NOMO-1 treated with DMSO at 0.1 percent for 48 hours (cell line): ENCODE data around the gene TSEN2.
A peak's percentile ranks its signal among the peaks of the same experiment; 100 is the strongest.

Source experiments
- DNase-seq: peaks from one replicate; lab custom pipeline; 2025; ENCODE audit not compliant: unreplicated experiment; lab: John Stamatoyannopoulos, UW

The TSEN2 gene

DNA sequence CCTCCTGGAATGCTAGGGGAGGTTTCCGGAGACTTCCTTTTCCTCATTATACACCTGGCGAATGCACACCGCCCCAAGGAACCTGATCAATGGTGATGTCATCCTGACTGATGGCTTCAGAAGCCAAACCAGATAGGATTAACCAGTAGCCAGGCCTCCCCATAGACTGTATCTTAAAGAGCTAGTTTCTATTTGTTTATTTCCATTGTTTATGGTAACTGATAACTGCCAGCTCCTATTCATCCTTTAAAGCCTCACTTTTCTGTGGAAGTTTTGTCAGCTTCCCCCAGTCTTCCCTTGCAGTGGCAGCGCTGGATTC is 61.2 kb downstream of the TSEN2 start, which contains the start of gene MKRN2OS:
Gene MKRN2OS, minus strand, starts transcription at position 27 of the 319 bp plus-strand sequence. CDS start 35 bp downstream, outside the sequence.
- no peak for DNase-seq

DNA sequence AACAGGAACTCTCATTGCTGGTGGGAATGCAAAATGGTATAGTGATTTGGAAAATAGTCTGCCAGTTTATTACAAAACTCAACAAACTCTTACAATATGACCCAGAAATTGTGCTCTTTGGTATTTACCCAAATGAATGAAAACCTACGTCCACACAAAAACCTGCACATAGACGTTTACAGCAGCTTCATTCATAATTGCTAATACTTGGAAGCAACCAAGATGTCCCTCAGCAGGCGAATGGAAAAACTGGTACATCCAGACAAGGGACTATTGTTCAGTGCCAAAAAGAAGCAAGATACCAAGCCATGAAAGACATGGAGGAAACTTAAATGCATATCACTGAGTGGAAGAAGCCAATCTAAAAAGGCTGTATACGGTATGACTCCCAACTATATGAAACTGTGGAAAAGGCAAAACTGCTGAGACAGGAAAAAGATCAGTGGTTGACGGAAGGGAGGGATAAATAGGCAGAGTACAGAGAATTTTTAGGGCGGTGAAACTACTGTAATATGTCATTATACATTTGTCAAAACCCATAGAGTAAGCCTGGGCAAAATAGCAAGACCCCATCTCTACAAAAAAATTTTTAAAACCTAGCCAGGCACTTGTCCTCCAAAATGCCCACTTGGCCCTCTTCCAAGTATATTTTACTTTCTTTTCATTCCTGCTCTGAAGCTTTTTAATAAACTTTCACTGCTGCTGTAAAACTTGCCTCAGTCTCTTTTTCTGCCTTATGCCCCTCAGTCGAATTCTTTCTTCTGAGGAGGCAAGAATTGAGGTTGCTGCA is 65.9 kb downstream of the TSEN2 start:
- no peak for DNase-seq

DNA sequence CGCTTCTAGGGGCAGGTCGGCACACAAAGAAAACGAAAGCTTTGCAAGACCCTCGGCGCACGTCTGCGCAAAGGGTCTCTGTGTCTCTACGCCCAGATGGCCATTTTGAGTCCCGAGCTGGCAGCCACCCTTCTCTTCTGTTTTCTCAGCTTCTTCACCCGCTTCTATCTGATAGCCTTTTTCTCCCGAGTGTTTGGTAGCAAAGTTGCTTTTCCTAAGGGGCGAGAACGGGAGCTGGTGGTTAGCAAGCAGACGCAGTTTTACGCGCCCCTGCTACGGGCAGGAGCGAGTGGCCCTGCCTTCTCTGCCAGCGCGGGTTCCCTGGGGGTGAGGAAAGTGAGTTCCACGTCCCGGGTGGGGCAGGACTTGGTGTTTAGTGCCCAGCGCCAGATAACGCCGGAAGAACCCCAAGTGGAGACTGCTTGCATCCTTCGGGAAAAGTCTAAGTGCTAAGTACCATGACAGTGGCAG is 69.7 kb downstream of the TSEN2 start:
- no peak for DNase-seq

DNA sequence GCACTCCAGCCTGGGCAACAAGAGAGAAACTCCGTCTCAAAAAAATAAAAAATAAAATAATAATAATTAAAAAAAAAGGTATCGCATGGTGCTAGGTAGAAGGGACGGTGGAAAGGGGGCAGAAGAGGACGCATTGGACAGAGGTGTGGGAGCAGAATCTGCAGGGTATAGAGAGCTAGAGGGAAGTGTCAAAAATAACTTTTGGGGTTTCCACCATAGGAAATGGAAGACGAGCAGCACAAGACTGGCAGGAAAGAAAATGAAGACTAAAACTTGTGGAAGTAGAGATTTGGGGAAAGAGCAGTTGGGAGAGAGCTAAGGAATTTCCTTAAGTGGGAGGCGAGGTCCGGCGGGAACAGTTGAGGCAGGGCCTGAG is 72.0 kb downstream of the TSEN2 start:
- peak; percentile 46 for DNase-seq

DNA sequence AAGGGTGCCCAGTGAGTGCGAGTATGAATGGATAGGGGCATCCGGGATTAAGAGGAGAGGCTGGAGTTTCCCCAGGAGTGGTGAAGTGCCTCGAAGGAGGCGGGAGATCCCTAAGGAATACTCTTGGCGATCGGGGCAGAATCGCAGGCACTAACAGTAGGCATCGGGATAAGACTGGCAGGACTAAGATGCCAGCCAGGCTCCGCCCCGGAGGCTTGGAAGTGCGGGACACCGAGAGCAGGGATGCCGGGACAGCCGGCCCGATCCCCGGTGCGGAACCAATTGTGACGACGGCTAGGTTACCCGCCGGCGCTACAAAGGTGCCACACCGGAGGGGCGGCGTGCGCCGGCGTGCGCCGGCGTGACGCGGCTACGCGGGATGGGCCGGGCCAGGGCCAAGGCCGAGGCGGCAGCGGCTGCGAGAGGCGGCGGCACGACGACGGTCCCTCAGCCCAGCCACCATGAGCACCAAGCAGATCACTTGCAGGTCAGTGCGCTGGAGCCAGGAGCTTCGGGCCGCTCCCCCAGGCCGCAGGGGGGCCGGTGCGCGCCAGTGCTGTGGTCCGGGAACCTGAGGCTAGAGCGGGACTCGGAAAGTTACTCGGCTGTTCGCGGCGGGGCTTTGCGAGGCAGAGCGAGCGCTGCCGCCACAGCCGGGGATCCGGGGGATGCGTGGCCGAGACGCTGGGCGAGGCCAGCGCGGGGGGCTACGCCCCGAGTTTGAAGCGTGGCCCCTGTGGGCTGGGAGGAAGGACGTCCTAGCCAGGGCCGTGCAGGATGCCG is 72.6 kb downstream of the TSEN2 start, which contains the start of gene MKRN2:
Gene MKRN2, plus strand, starts transcription at position 398 of the 783 bp plus-strand sequence. Its CDS starts 64 bp downstream, at position 462.
- peak; percentile 76 for DNase-seq

DNA sequence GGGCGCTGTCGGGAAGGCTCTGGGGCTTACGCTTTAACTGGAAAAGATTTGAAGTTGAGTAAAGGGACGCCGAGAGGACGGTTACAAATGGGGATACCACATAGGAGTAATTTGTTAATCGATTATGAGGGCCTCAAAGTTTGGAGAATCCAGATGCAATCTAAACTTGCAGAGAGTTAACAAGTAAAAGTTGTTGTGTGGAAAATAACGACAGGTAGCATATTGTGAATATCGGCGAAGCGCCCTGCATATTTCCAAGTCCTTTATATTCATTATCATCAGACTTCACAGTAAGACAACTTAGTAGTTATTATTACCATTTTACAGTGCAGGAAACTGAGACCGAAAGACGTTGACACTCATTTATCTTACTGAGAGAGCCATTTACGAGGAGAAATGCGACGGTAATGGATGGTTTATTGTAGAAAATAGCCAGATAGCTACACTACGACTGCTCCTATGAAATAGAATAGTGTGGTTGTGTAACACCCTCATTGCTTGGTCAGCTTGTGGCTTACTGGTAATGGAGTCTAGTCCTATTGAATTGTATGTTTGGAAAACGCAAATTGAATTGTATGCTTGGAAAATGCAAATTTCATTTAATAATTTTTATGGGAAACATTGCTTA is 73.3 kb downstream of the TSEN2 start:
- peak; percentile 41 for DNase-seq

DNA sequence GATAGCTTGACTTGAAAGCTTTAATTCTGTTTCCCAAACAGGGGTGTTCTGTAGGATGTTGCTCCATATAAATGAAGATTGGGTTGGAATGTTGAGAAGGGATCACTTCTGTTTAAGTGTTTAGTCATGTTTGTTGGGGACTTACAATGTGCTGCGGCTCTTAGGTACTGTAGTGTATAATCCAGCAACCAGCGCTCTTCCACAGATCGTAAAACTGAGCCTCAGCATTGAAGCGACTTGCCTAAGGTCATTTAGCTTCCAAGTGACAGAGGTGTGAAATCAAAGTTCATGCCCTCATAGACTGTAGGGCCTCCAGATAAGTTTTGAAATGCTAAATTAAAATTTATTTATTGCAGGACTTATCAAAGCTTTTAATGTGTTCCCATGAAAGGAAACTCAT is 74.4 kb downstream of the TSEN2 start:
- DNase-seq, result no peak

DNA sequence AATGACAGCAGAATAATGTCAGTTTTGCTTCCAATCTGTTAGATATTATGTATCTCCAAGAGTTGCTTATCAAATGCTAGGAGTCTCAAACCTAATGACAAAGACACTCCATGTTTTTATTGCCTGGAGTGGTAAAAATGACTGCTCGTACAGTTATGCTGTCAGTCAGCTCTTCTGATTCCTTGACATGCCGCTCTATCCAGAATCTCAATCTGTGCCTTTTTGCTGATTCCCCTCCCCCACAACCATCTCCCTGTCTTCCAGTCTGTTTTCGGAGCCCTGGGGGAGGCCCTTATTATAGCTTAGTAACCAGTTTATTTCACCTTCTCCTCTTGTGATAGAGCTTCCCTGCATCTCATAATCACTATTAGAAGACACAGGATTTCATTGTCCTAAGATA is 75.2 kb downstream of the TSEN2 start:
- DNase-seq, result no peak

DNA sequence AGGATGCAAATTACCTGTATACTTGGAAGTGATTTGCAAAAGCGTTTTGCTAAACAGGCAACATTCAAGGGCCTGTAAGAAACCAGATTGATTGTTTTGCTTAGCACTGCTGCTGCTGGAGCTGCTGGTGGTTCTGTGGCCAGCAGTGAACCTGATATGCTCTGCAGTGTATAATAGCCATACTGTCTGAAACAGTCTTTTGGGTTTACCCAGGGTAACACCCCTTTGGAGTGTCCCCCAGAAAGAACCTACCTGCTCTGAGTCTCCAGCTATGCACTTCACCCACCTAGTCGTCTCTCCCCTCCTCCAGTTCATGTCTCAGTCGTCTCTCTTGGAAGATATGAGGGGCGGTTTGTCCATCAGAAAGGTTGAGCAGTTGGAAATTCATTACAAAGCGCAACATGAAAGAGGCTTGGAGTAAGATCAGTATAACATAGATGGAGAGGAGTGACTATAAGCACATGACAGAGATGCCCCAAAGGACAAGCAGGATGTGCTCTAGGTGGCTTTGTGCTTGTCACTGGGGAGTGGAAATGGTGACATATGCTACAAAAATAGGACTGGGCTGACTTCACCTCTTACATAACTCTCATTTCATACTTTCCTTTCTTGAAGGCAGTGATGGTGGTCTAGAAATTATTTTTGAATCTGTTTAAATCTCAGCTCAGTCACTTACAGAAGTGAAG is 76.4 kb downstream of the TSEN2 start:
- DNase-seq, result peak; percentile 35

DNA sequence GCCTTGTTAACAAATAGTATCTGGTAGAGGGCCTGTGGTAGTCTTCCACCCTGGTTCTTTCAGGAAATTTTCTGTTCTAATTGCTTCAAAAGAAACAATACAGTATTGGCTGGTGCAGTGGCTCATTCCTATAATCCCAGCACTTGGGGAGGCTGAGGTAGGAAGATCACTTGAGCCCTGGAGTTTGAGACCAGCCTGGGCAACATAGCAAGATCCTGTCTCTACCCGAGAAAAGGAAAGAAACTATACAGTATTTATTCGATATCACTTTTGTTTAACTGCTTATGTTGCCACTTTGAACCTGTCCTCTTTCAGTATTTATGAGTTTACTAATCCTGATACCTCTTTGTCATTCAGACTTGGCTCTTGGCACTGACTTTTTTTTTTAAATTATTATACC is 77.1 kb downstream of the TSEN2 start:
- DNase-seq, result no peak

DNA sequence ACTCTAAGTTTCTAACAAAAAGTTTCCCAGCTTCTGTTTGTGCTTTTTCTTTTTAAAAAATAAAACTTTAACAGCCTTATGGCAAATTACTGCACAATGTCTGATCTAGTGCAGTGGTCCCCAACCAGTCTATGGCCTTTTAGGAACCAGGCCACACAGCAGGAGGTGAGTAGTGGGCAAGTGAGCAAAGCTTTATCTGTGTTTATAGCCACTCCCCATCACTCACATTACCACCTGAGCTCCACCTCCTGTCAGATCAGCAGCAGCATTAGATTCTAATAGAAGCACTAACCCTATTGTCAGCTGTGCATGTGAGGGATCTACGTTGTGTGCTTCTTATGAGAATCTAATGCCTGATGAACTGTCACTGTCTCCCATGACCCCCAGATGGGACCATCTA is 78.2 kb downstream of the TSEN2 start:
- DNase-seq, result no peak

DNA sequence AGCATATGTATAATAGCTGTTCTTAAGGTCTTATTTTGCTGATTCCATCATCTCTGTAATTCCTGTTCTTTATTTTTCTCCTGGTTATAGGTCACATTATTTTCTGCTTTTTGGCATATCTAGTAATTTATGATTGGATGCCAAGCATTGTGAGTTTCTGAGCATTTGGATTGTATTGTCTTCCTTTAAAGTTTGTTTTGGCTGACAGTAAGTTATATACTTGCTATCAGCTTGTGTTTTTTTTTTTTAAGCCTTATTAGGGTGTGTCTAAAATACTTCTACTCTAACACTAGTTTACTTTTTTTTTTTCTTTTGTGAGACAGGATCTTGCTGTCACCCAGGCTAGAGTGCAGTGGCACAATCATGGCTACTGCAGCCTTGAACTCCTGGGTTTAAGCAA is 82.7 kb downstream of the TSEN2 start:
- no peak for DNase-seq

DNA sequence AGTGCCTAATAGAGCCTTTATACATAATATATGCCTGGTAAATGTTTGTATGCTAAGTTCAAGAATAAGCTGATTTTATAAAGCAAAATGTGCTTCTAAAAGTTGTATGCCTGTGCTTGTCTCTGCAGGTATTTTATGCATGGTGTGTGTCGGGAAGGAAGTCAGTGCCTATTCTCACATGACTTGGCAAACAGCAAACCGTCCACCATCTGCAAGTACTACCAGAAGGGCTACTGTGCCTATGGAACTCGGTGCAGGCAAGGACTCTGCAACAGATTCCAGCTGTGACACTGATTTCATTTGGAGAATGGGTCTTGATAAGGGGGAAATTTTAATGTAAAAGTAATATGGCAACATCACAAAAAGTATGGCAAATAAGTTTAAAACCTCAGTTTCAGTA is 84.5 kb downstream of the TSEN2 start:
- DNase-seq, result no peak

DNA sequence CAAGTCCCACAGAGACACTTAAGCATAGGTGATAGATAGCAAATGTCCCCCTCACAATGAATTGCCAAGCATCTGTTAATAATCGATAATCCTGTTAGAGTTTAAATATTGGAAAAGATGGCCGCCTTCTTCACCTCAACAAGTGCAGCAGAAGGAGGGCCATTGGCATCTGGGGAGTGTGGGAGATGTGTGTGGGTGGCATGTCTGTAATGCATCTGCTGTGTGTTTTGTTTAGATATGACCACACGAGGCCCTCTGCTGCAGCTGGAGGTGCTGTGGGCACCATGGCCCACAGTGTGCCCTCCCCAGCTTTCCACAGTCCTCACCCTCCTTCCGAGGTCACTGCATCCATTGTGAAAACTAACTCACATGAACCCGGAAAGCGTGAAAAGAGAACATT is 85.6 kb downstream of the TSEN2 start:
- no peak for DNase-seq

DNA sequence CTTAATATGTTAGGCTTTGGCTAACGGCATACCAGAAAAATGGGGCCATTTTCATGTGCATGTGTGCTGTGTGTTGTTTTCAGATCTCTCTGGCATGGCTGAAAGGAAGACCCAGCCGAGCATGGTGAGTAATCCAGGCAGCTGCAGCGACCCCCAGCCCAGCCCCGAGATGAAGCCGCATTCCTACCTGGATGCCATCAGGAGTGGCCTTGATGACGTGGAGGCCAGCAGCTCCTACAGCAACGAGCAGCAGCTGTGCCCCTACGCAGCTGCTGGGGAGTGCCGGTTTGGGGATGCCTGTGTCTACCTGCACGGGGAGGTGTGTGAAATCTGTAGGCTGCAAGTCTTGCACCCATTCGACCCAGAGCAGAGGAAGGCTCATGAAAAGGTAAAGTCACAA is 87.7 kb downstream of the TSEN2 start:
- DNase-seq, result no peak

DNA sequence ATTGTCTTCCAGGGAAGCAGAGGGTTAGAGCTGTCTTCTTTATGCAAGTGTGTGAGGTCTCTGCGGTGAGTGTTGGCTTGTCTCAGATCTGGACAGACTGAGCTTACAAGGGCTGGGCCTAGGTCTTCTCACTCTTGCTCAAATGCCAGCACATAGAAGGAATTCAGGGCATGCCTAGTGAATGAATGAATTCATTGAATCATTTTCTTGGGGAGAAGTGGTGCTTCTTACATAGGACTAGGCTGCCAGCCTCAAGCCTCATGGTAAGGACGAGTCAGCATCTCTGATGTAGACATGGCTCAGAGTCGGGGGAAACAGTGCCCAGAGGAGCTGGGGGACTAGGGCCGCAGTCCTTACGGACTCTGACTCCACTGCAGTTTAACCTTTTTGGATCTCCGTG is 89.9 kb downstream of the TSEN2 start:
- no peak for DNase-seq

DNA sequence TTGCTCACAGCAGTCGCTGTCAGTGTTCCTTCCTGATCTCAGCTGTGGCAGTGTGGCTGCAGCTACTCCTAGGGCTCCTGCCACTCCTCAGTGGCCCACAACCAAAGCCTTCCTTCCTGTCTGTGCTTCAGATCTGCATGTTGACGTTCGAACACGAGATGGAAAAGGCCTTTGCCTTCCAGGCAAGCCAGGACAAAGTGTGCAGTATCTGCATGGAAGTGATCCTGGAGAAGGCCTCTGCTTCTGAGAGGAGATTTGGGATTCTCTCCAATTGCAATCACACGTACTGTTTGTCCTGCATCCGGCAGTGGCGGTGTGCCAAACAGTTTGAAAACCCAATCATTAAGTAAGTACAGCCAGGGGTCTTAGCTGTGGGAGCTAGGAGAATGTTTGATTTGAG is 90.4 kb downstream of the TSEN2 start:
- DNase-seq, result no peak

DNA sequence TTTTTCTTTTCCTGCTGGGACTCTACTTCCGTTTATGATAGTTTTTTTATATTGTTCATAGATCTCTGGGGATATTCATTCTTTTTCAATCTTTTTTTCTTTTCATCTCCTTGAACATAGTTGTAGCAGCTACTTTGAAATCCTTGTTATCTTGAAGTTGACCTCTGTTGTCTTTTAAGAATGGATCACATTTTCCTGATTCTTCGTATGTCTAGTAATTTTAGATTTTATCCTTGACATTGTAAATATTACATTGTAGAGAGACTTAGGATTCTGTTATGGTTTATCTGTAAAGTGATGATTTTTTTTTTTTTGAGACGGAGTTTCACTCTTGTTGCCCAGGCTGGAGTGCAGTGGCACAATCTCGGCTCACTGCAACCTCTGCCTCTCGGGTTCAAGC is 93.1 kb downstream of the TSEN2 start:
- no peak for DNase-seq

DNA sequence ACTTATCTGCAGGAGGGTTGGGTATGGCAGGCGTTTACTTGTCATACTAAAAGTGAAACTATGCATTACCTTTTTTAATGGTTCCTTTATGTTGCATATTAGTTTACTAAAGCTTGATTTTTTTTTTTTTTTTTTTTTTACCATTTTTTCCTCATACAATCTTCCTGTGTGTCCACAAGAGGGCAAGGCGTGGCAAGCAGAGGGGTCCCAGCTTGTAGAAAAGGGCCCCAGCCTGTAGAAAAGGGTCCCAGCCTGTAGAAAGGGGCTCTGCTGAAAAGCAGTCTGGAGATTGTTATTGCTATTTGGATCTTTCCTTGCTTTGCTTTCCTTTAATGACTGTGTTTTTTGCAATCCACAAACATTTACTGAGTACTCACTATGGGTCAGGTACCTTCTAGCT is 94.5 kb downstream of the TSEN2 start:
- DNase-seq, result no peak

DNA sequence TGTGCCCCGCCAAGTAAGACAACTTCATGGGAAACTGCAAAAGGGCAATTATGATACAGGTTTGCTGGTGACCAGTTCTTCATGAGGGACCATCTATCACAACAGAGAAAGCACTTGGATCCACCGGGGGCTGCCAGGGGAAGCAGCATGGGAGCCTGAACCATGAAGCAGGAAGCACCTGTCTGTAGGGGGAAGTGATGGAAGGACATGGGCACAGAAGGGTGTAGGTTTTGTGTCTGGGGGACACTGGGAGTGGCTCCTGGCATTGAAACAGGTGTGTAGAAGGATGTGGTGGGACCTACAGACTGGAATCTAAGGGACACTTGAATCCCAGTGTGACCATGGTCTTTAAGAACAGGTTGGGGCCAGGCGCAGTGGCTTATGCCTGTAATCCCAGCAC is 95.2 kb downstream of the TSEN2 start:
- DNase-seq, result no peak

DNA sequence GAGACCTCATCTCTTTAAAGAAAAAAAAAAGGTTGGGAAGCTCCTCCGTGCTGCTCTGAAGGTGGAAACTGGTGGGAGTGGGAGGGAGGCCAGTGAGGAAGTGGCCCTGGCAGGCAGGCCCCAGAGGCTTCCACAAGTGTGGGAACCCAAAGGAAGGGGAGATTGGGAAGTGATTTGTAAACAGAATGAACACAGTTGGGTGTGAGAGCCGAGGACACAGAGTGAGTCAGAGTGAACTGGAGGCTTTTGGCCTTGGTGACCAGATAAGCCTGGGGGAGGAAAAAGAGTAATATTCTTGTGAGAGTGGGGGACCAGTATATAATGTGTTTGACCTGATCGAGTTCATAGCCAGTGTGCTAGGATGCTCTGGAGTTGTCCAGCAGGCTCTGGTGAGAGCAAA is 95.6 kb downstream of the TSEN2 start:
- DNase-seq, result no peak
